Endothelial cell (in vitro differentiated cells): ENCODE results near the gene PTGFR. TPM values are rescaled to one million over a fixed set of nuclear protein-coding genes. Genes with fewer than 3 reads are reported as not detected.

ENCODE experiments used
- DNase-seq: peaks from one replicate; pipeline ENCODE4 v3.0.0; 2021; ENCODE audit warnings: low spot score
- H3K27ac Mint-ChIP-seq: one replicate; pipeline ENCODE4 v1.8.0; 2021; ENCODE audit warnings: mixed read lengths, inconsistent platforms; ENCODE audit not compliant: unreplicated experiment
- H3K27me3 Mint-ChIP-seq: one replicate; pipeline ENCODE4 v1.8.0; 2021; ENCODE audit warnings: mild to moderate bottlenecking, moderate library complexity, mixed read lengths, inconsistent platforms; ENCODE audit not compliant: unreplicated experiment
- H3K36me3 Mint-ChIP-seq: one replicate; pipeline ENCODE4 v1.8.0; 2021; ENCODE audit warnings: mild to moderate bottlenecking, low read depth, mixed read lengths, inconsistent platforms; ENCODE audit not compliant: unreplicated experiment
- H3K4me1 Mint-ChIP-seq: one replicate; pipeline ENCODE4 v1.8.0; 2021; ENCODE audit warnings: mild to moderate bottlenecking, mixed read lengths, inconsistent platforms; ENCODE audit not compliant: unreplicated experiment
- H3K4me3 Mint-ChIP-seq: one replicate; pipeline ENCODE4 v1.8.0; 2021; ENCODE audit warnings: mild to moderate bottlenecking, mixed read lengths, inconsistent platforms; ENCODE audit not compliant: unreplicated experiment
- H3K9me3 Mint-ChIP-seq: one replicate; pipeline ENCODE4 v1.8.0; 2021; ENCODE audit warnings: mixed read lengths, inconsistent platforms; ENCODE audit not compliant: unreplicated experiment
- CTCF ChIP-seq: fragments of 200-600 bp; sonication (generic); IDR thresholded peaks from one replicate; pipeline ENCODE4 v1.5.0; 2021; ENCODE audit warnings: antibody characterized with exemption; ENCODE audit not compliant: unreplicated experiment
- long read RNA-seq: library from polyadenylated mRNA; unstranded; transcript quantifications from one replicate; pipeline ENCODE4 v2.0.0, GENCODE V29; 2020; ENCODE audit not compliant: unreplicated experiment
- total RNA-seq: library from RNA; stranded (reverse); fragmentation: NEBNext Ultra II Directional; extraction: Animal tissue kit (Norgen Biotek cat#: 25700); gene quantifications from one replicate; pipeline ENCODE4 v1.2.1, GENCODE V29; 2021; ENCODE audit not compliant: unreplicated experiment

The PTGFR gene
- 0.41 TPM for total RNA-seq
- long read RNA-seq = 0 reads

- Mint-ChIP-seq H3K9me3 (no peaks in the 10 kb centered on the region), H3K4me1 (peaks cover 7% of the 10 kb centered on the region), H3K27ac (no peak within 1 kb of the TSS), H3K27me3 (peaks cover 2% of the 10 kb centered on the region), H3K36me3 (no peaks in the 10 kb centered on the region), H3K4me3 (peak within 1 kb of the TSS; percentile 94)
- TF ChIP-seq CTCF = no peak
- peak; percentile 44 for DNase-seq
Measured at GRCh38 chr1:78490861-78491450, at the start of gene PTGFR. PTGFR (plus strand) TSS chr1:78490974; CDS start chr1:78492744, 1,770 bp downstream.

GRCh38 chr1:78441921-78442320 lies 48.9 kb upstream of the PTGFR start:
- Mint-ChIP-seq H3K27me3 (peaks cover 1% of the 10 kb centered on the region), H3K27ac (no peak overlapping the region), H3K9me3 (no peaks in the 10 kb centered on the region), H3K4me3 (no peak overlapping the region), H3K36me3 (no peaks in the 10 kb centered on the region), H3K4me1 (no peaks in the 10 kb centered on the region)
- TF ChIP-seq CTCF = no peak
- no peak for DNase-seq

GRCh38 chr1:78447086-78447485 lies 43.7 kb upstream of the PTGFR start:
- no peak overlapping the region for H3K27ac Mint-ChIP-seq
- DNase-seq = no peak
- H3K9me3 Mint-ChIP-seq = no peaks in the 10 kb centered on the region
- TF ChIP-seq CTCF = no peak
- no peaks in the 10 kb centered on the region for H3K4me1 Mint-ChIP-seq
- peaks cover 1% of the 10 kb centered on the region for H3K27me3 Mint-ChIP-seq
- no peaks in the 10 kb centered on the region for H3K36me3 Mint-ChIP-seq
- H3K4me3 Mint-ChIP-seq = no peak overlapping the region

- peaks cover 11% of the 10 kb centered on the region for H3K4me1 Mint-ChIP-seq
- no peaks in the 10 kb centered on the region for H3K36me3 Mint-ChIP-seq
- DNase-seq = no peak
- H3K27me3 Mint-ChIP-seq = peaks cover 4% of the 10 kb centered on the region
- no peak overlapping the region for H3K4me3 Mint-ChIP-seq
- H3K27ac Mint-ChIP-seq = no peak overlapping the region
- TF ChIP-seq CTCF = no peak
- H3K9me3 Mint-ChIP-seq = no peaks in the 10 kb centered on the region
Measured at GRCh38 chr1:78464449-78464891, 26.3 kb upstream of the PTGFR start.

- no peak for TF ChIP-seq CTCF
- Mint-ChIP-seq H3K4me3 (no peak overlapping the region), H3K9me3 (no peaks in the 10 kb centered on the region), H3K4me1 (peaks cover 11% of the 10 kb centered on the region), H3K36me3 (no peaks in the 10 kb centered on the region), H3K27me3 (peaks cover 4% of the 10 kb centered on the region), H3K27ac (no peak overlapping the region)
- no peak for DNase-seq
Measured at GRCh38 chr1:78465143-78465542, 25.6 kb upstream of the PTGFR start.
